ENCODE data around the gene ABI3BP. TPM values are rescaled to one million over a fixed set of nuclear protein-coding genes. Genes with fewer than 3 reads are reported as not detected.

Gene ABI3BP
- total RNA-seq, 1 donor from 2014 or later, result 91.1 TPM

- Histone ChIP-seq H3K4me3 (no peak overlapping the region), H3K27ac (no peak overlapping the region), H3K27me3 (no peaks in the 10 kb centered on the region), H3K36me3 (peaks cover 0 to 8% of the 10 kb centered on the region in 2 donors), H3K9me3 (no peaks in the 10 kb centered on the region), H3K4me1 (no peaks in the 10 kb centered on the region)
- TF ChIP-seq POLR2AphosphoS5 (IDR thresholded peaks at IDR 0.05; ENCODE audit: insufficient read depth in 1 of 2, low read depth in 1 of 2) (no peak), CTCF (IDR thresholded peaks at IDR 0.05) (no peak), POLR2A (IDR thresholded peaks at IDR 0.05) (no peak)
- DNase-seq (ENCODE audit: extremely low spot score in 2 of 2), result no peak
- intact Hi-C loops (cut with DNase I), result no loop called here
Measured at GRCh38 chr3:100776746-100777145, 216.5 kb downstream of the ABI3BP start.

- intact Hi-C loops (cut with DNase I), result no loop called here
- no peak overlapping the region for H3K27ac ChIP-seq
- no peak for DNase-seq (ENCODE audit: extremely low spot score in 2 of 2)
- H3K27me3 ChIP-seq, result no peaks in the 10 kb centered on the region
- H3K4me3 ChIP-seq, result no peak overlapping the region
- no peaks in the 10 kb centered on the region for H3K4me1 ChIP-seq
- H3K36me3 ChIP-seq, result peaks cover 0 to 8% of the 10 kb centered on the region in 2 donors
- H3K9me3 ChIP-seq, result no peaks in the 10 kb centered on the region
- TF ChIP-seq POLR2AphosphoS5 (IDR thresholded peaks at IDR 0.05; ENCODE audit: insufficient read depth in 1 of 2, low read depth in 1 of 2) (no peak), CTCF (IDR thresholded peaks at IDR 0.05) (no peak), POLR2A (IDR thresholded peaks at IDR 0.05) (no peak)
Measured at GRCh38 chr3:100776097-100776729, 217.0 kb downstream of the ABI3BP start.

GRCh38 chr3:100775669-100776068 is 217.6 kb downstream of the ABI3BP start:
- Histone ChIP-seq H3K27ac (no peak overlapping the region), H3K4me1 (no peaks in the 10 kb centered on the region), H3K36me3 (peaks cover 0 to 9% of the 10 kb centered on the region in 2 donors), H3K9me3 (no peaks in the 10 kb centered on the region), H3K27me3 (no peaks in the 10 kb centered on the region), H3K4me3 (no peak overlapping the region)
- TF ChIP-seq POLR2A (IDR thresholded peaks at IDR 0.05) (no peak), POLR2AphosphoS5 (IDR thresholded peaks at IDR 0.05; ENCODE audit: insufficient read depth in 1 of 2, low read depth in 1 of 2) (no peak), CTCF (IDR thresholded peaks at IDR 0.05) (no peak)
- intact Hi-C loops (cut with DNase I), result no loop called here
- no peak for DNase-seq (ENCODE audit: extremely low spot score in 2 of 2)

- Histone ChIP-seq H3K4me3 (no peak overlapping the region), H3K27me3 (no peaks in the 10 kb centered on the region), H3K4me1 (no peaks in the 10 kb centered on the region), H3K27ac (no peak overlapping the region), H3K9me3 (no peaks in the 10 kb centered on the region), H3K36me3 (peaks cover 0 to 13% of the 10 kb centered on the region in 2 donors)
- TF ChIP-seq POLR2AphosphoS5 (IDR thresholded peaks at IDR 0.05; ENCODE audit: insufficient read depth in 1 of 2, low read depth in 1 of 2) (no peak), CTCF (IDR thresholded peaks at IDR 0.05) (no peak), POLR2A (IDR thresholded peaks at IDR 0.05) (no peak)
- no peak for DNase-seq (ENCODE audit: extremely low spot score in 2 of 2)
- intact Hi-C loops (cut with DNase I), result no loop called here
Measured at GRCh38 chr3:100775226-100775625, 218.0 kb downstream of the ABI3BP start.

- Histone ChIP-seq H3K4me1 (no peaks in the 10 kb centered on the region), H3K9me3 (no peaks in the 10 kb centered on the region), H3K36me3 (peaks cover 0 to 5% of the 10 kb centered on the region in 2 donors), H3K27ac (no peak overlapping the region), H3K4me3 (no peak overlapping the region), H3K27me3 (no peaks in the 10 kb centered on the region)
- no peak for DNase-seq (ENCODE audit: extremely low spot score in 2 of 2)
- TF ChIP-seq CTCF (IDR thresholded peaks at IDR 0.05) (no peak), POLR2A (IDR thresholded peaks at IDR 0.05) (no peak), POLR2AphosphoS5 (IDR thresholded peaks at IDR 0.05; ENCODE audit: insufficient read depth in 1 of 2, low read depth in 1 of 2) (no peak)
- intact Hi-C loops (cut with DNase I), result no loop called here
Measured at GRCh38 chr3:100769693-100770092, 223.5 kb downstream of the ABI3BP start.

Data from vagina (tissue), 2 donors.